HG03378 (cell line): Measurements from ENCODE around the gene FGFBP3.

ENCODE experiments used
- ATAC-seq: cut with Tn5 transposase; IDR thresholded peaks from one replicate; pipeline ENCODE4 v1.9.1; 2021; ENCODE audit warnings: mild to moderate bottlenecking, moderate library complexity; ENCODE audit not compliant: unreplicated experiment

FGFBP3 gene

DNA sequence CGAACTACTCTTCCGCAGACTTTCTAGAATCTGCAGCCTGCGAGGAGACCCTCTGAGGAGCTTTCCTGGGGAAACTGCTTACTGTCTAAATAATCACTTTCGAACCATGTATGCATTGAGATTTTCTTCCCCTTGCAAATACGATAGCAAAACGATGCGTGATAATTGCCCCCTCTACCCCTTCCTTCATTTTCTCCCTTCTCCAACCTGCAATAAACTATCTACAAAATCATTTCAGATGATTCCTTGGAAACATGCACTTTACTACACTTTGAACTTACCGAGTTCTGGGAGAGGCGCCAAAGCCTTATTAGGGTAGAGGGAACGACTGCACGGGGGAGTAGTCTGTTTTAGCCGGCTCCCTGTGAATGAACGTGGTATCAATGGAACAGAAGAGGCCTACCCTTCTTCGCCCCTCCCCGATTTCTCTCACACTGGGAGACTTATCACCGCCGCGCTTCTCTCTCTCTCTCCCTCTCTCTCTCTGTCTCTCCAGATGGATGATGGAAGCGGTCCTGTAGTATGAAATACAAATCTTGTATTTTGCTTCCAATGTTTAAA lies at the start of gene FGFBP3:
TSS of gene FGFBP3 (minus strand) at position 370 of the 561 bp plus-strand sequence. CDS start 517 bp downstream, outside the sequence.
- ATAC-seq: no peak

- ATAC-seq: no peak
These were observed 47.8 kb upstream of the FGFBP3 start for GRCh38 chr10:91957091-91957490.

DNA sequence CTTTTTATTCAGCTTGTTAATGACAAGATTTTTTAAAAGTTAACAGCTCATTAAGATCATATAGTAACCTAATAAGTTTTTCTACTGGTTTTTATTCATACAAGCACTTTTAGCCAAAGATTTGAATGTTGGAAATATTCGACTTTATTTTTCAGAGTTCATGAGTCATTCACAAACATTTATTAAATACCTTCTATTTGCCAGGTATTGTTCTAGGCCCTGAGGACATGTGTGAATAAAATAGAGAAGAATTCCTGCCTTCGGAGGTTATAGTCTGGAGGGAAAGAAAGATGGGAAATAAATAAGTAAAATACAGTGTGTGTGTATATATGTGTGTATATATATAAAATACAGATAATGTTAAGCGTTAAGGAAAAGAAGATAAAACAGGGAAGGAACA lies 45.8 kb upstream of the FGFBP3 start:
- ATAC-seq: no peak

DNA sequence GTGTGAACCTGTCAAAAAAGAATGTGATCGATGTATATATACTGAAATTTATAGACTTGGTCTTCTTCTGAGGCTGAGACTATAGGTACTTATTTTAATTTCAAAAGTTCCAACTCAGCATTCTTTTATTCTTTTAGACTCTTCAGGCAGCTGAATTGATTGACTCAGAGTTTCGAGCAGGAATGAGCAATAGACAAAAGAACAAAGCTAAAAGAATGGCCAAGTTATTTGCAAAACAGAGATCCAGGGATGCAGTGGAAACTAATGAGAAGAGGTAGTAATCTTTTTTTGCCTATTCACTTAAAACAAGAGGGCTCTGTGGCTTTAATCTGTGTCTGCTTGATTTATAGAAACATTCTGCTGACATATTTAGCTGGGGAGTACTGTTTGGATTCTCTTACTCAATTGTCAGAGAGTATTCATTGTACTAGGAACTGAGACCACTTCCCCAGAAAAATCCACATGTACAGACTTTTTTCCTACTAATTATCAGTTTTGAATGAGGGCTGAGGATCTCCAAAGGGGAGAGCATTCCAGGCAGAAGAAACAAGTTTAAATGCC lies 44.4 kb upstream of the FGFBP3 start:
- ATAC-seq: no peak

GRCh38 chr10:91944880-91945630 lies 35.8 kb upstream of the FGFBP3 start:
- no peak for ATAC-seq

DNA sequence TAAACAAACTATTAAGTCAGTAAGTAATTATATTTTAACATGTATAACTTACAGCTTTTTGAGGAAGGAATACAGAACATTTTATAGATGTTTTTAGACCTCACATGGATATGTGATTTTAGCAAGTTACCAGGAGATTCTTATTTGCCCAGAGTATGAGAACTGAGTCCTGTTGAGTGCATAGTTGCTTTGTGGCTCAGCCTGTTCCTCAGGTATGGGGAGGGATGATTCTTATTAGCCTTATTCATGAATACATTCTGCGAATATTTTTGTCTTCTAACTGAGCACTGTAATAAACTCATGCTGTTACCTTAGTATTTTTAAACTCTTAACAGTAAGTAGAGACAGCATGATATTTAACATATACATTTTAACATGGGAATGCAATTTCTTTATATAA lies 32.1 kb upstream of the FGFBP3 start:
- no peak for ATAC-seq

- ATAC-seq: no peak
These were observed 30.4 kb upstream of the FGFBP3 start for GRCh38 chr10:91939653-91940052.

- ATAC-seq: no peak
These were observed 26.6 kb upstream of the FGFBP3 start for GRCh38 chr10:91935886-91936285.

GRCh38 chr10:91932737-91933136 lies 23.5 kb upstream of the FGFBP3 start:
- no peak for ATAC-seq

GRCh38 chr10:91931526-91932190 lies 22.4 kb upstream of the FGFBP3 start:
- ATAC-seq: no peak

DNA sequence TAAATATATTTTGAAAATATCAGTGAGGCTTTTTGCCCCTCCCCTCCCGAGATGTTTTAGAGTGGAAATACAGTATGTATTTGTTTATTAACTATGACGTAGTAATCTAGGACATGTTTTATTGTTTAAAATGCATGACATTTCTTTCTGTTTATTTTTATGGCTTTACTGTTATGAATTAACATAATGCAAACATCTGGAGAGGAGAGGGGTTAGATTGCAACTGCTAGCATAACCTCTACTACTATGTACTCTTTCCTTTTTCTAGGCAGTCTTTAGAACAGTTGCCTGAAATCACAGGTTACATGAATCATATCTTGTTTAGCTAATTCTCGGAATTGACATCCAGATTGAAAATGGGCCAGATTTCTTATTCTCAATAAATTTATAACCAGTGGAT lies 21.7 kb upstream of the FGFBP3 start:
- no peak for ATAC-seq

DNA sequence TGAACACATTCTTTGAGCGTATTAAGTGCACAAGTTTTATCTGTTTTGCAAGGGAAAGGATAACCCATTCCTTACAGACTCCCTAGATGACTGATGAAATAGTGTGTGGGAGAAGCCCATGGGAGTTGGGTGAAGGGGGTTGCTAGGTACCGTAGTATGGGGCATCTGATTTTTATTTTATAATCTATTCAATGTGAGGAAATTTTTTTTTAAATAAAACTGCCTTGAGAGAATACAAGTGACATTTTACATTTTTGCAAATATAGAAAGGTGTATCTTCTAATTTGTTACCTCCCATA lies 15.7 kb upstream of the FGFBP3 start:
- no peak for ATAC-seq

DNA sequence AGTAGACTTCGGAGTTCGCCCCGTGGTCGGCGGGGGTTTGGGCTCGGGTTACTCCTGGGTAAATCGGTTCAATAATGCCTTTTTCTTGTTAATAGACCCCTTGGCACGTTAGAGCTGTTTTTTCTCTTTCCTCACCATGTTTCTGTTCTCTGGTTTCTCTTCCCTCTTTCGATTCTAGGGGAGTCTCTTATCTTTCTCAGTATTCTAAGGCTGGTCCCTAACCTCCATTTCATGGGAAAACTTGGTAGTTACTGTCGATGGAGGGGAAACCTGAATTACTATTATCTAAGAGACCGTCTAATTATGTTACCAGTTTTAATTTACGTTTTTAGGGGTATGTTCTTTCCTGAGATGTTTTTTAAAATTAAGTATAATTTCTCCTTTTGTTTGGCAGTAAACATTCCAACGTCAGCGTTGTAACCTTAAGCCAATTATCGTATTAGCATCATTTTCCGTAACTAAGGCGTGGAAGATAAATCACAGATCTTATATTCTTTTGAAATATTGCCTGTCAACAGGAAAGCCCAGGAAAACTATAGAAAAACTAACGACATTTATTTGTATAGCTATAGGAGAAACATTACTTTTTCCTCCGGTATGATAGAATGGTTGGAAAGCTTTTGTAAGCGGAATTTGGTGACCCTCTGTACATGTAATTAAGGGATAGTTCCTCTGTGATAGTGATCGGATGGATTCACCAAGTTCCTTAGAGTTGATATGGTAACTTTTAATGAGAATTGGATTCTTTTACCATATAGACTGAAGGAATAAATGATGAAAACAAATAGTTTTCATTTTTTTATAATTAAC lies 15.1 kb upstream of the FGFBP3 start:
- no peak for ATAC-seq

DNA sequence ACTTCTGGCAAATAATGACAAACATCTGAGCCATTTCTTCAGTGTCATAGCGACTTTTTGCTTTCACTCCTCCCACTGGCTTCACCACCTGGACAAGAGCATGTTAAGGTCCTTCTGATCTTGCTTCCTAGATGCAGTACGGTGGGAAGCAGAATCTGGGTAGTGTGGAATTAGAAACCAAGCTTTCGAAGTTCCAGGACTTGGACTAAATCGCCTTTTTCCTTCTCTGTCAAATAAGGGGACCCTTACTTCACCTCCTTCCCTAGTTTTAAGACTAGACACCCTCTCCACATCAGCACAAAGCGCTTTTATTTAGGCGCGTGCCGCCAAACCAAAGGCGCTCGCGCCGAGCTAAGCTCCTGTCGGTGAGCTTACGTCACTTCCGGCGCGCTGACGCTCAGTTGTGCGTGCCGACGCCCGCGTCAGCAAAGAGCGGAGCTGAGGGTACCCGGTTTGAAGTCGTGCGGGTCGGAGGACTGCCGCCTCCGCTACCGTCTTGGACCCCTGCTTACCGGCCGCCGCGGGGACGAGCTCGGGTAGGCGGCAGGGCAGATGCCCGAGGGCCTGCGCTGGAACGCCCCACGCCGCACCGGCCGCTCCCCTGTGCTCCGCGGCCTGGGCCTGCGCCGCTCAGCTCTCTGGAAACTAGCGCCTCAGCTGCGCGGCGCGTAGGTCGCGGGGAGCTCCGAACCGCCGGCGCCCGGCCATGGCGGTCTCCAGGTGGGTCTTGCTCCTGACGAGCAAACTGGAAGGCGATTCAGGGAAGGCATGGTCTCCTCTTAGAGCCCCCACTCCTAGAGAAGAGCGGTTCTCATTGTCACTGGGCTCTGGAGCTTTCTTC lies 14.3 kb upstream of the FGFBP3 start, which contains the start of gene BTAF1:
TSS of gene BTAF1 (plus strand) at position 400 of the 841 bp plus-strand sequence. CDS start at position 707, 307 bp downstream.
- ATAC-seq: peak; percentile 94

- ATAC-seq: no peak
These were observed 10.4 kb upstream of the FGFBP3 start for GRCh38 chr10:91919651-91920050.

GRCh38 chr10:91910467-91910866 lies 1.2 kb upstream of the FGFBP3 start:
- ATAC-seq: no peak

DNA sequence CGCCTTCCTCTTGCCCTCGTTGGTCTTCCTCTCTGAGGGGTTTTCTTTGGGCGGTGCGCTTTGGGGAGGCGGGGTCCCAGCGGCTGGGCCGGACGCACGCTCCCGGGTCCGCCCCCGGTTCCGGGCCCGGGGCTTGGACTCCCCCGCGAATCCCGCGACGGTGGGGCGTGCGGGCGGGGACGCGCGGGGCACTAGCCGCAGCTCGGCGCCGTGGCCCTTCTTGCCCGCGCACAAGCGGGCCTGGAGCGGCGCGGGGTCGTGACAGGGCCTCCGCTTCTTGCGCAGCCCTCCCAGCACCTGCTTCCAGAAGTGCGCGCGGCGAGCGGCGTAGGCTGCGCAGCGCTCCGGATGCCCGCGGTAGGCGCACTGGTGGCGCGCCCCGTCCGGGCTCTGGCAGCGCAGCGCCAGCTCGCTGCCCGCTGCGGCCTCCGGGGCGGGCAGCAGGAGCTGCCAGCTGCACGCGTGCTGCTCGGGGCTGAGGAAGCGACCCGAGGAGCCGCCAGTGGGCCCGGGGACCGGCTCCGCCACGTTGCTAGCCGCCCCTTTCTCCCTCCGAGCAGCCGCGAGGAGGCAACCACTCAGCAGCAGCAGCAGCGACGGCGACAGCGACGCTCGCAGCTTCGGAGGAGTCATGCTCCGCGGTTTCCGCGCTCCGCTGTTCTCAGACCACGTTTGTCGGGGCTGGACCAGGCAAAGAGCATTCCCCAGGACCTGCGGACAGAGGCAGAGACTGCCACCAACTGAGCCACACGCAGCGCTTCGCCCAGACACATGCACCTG lies 759 bp downstream of the FGFBP3 start:
- ATAC-seq: peak; percentile 73

DNA sequence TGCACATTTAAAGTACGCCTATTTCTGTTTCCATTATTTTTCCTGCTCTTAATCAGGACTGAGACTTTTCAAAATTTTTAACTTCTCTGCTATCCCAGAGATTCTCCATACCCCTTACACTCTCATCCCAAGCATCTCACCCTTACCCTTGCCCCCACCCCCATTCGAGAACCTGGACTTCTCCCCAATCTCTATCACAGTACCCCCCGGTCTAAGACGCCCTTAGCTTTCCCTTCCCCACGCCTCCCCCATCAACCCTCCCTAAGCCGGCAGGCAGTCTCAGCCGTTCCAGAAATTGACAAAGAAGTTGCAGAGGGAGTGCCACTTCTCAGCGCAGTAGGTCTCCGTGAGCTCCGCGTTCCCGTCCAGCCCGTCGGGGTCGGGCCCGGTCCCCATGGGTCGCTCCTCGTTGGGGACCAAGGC lies 1.4 kb downstream of the FGFBP3 start:
- ATAC-seq: no peak

- no peak for ATAC-seq
These were observed 2.2 kb downstream of the FGFBP3 start for GRCh38 chr10:91907033-91907594.
